ENCODE data around the gene SNX27. TPM values are rescaled to one million over a fixed set of nuclear protein-coding genes. Genes with fewer than 3 reads are reported as not detected.

SNX27 gene
- total and polyA plus RNA-seq, 2 donors (not counting 1 experiment from before 2014, with no cell fraction given): 13.5 to 45.6 TPM

DNA sequence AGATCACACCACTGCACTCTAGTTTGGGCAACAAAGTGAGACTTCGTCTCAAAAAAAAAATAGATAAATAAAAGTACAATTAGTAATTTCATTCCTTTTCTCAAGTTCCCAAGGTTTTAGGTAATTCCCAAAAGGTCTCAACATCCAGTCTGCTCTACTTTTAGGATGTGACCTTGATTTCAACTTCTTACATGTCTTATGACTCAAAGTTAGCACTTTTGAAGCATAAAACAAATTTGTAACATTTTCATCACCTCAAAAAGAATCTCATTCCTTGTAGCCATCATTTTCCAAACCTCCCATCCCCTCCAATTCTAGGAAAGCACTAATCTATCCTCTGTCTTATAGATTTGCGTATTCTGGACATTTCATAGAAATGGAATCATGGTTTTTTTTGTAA is 32.2 kb downstream of the SNX27 start:
- TF ChIP-seq CTCF (IDR thresholded peaks at IDR 0.05): no peak
- no peak for TF ChIP-seq EZH2 (IDR thresholded peaks at IDR 0.05; ENCODE audit: borderline replicate concordance, insufficient read depth, low read depth, low read length, poor library complexity, severe bottlenecking)

DNA sequence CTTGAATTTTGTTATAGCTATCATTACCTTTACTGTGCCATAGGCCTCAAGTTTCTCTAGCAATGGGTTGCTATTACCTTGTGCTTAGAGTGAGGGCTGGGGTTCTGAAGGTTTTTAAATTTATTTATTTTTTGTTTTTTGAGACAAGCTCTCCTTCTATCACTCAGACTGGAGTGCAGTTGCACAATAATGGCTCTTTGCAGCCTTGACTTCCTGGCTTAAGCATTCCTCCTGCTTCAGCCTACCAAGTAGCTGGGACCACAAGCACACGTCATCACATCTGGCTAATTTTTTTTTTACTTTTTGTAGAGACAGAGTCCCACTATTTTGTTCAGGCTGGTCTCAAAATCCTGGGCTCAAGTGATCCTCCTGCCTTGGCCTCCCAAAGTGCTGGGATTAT is 41.5 kb downstream of the SNX27 start:
- H3K27ac ChIP-seq (ENCODE audit: low read length in 2 of 2): no peak overlapping the region
- no peak overlapping the region for H3K4me2 ChIP-seq (replicated peaks; ENCODE audit: low read depth, low read length, poor library complexity, severe bottlenecking)
- H3K36me3 ChIP-seq (replicated peaks in 1 of 2; ENCODE audit: control extremely low read depth in 1 of 2, control insufficient read depth in 1 of 2, extremely low read depth in 1 of 2, insufficient read depth in 2 of 2, low read length in 1 of 2): peaks cover 4 to 15% of the 10 kb centered on the region in 2 experiments
- H3K27ac Mint-ChIP-seq: no peak overlapping the region
- DNase-seq: no peak
- H3K4me1 ChIP-seq (ENCODE audit: control insufficient read depth in 2 of 2, insufficient read depth in 2 of 2, low read length in 2 of 2): peaks cover 6 to 7% of the 10 kb centered on the region in 2 donors
- peaks cover 10% of the 10 kb centered on the region for H3K4me1 Mint-ChIP-seq
- H3K27me3 Mint-ChIP-seq: no peaks in the 10 kb centered on the region
- 80% methylated on average over 1 of the region's 1 CpG for WGBS (ENCODE audit: insufficient coverage)
- ATAC-seq (ENCODE audit: low read depth): no peak
- H2AFZ ChIP-seq (ENCODE audit: insufficient read depth, low read depth, low read length, poor library complexity, severe bottlenecking): no peak overlapping the region
- ChIA-PET CTCF (no interaction called here), POLR2A (no interaction called here)
- no peaks in the 10 kb centered on the region for H3K27me3 ChIP-seq (replicated peaks in 1 of 4; ENCODE audit: control extremely low read depth in 1 of 4, control insufficient read depth in 3 of 4, insufficient read depth in 4 of 4, low read length in 3 of 4)
- H3K9me3 ChIP-seq (ENCODE audit: control extremely low read depth in 1 of 3, control insufficient read depth in 2 of 3, insufficient read depth in 1 of 3, low read length in 2 of 3): no peaks in the 10 kb centered on the region
- H3K79me2 ChIP-seq (ENCODE audit: control insufficient read depth, insufficient read depth, low read length): peaks cover 20% of the 10 kb centered on the region
- H3K4me3 Mint-ChIP-seq: no peak overlapping the region
- H3K9me3 Mint-ChIP-seq (ENCODE audit: insufficient read depth): no peaks in the 10 kb centered on the region
- TF ChIP-seq CTCF (IDR thresholded peaks at IDR 0.05): no peak
- no peak for TF ChIP-seq EZH2 (IDR thresholded peaks at IDR 0.05; ENCODE audit: borderline replicate concordance, insufficient read depth, low read depth, low read length, poor library complexity, severe bottlenecking)
- intact Hi-C loops (cut with micrococcal nuclease): no loop called here
- H3K9ac ChIP-seq (ENCODE audit: low read length): no peak overlapping the region
- H4K20me1 ChIP-seq (ENCODE audit: control insufficient read depth, insufficient read depth, low read length, poor library complexity, severe bottlenecking): no peaks in the 10 kb centered on the region
- no peak overlapping the region for H3K4me3 ChIP-seq (ENCODE audit: control extremely low read depth in 1 of 5, extremely low read depth in 1 of 5, insufficient read depth in 1 of 5, low read depth in 2 of 5, low read length in 4 of 5)

More for the DNA sequence above, 32.2 kb downstream of the SNX27 start:
- Histone ChIP-seq H3K4me3 (ENCODE audit: control extremely low read depth in 1 of 5, extremely low read depth in 1 of 5, insufficient read depth in 1 of 5, low read depth in 2 of 5, low read length in 4 of 5) (no peak overlapping the region), H3K9ac (ENCODE audit: low read length) (no peak overlapping the region), H3K36me3 (replicated peaks in 1 of 2; ENCODE audit: control extremely low read depth in 1 of 2, control insufficient read depth in 1 of 2, extremely low read depth in 1 of 2, insufficient read depth in 2 of 2, low read length in 1 of 2) (peaks cover 1 to 15% of the 10 kb centered on the region in 2 experiments), H4K20me1 (ENCODE audit: control insufficient read depth, insufficient read depth, low read length, poor library complexity, severe bottlenecking) (no peaks in the 10 kb centered on the region), H3K4me1 (ENCODE audit: control insufficient read depth in 2 of 2, insufficient read depth in 2 of 2, low read length in 2 of 2) (no peaks in the 10 kb centered on the region), H3K4me2 (replicated peaks; ENCODE audit: low read depth, low read length, poor library complexity, severe bottlenecking) (no peak overlapping the region), H3K27ac (ENCODE audit: low read length in 2 of 2) (no peak overlapping the region), H2AFZ (ENCODE audit: insufficient read depth, low read depth, low read length, poor library complexity, severe bottlenecking) (no peak overlapping the region), H3K79me2 (ENCODE audit: control insufficient read depth, insufficient read depth, low read length) (peaks cover 5% of the 10 kb centered on the region), H3K9me3 (ENCODE audit: control extremely low read depth in 1 of 3, control insufficient read depth in 2 of 3, insufficient read depth in 1 of 3, low read length in 2 of 3) (peaks cover 0 to 2% (median 0%) of the 10 kb centered on the region in 3 donors), H3K27me3 (replicated peaks in 1 of 4; ENCODE audit: control extremely low read depth in 1 of 4, control insufficient read depth in 3 of 4, insufficient read depth in 4 of 4, low read length in 3 of 4) (no peaks in the 10 kb centered on the region)
- ChIA-PET CTCF (no interaction called here), POLR2A (no interaction called here)
- H3K4me1 Mint-ChIP-seq: no peaks in the 10 kb centered on the region
- H3K9me3 Mint-ChIP-seq (ENCODE audit: insufficient read depth): no peaks in the 10 kb centered on the region
- H3K27ac Mint-ChIP-seq: no peak overlapping the region
- no peaks in the 10 kb centered on the region for H3K27me3 Mint-ChIP-seq
- DNase-seq (no peak), ATAC-seq (ENCODE audit: low read depth) (no peak)
- intact Hi-C loops (cut with micrococcal nuclease): no loop called here
- WGBS (ENCODE audit: insufficient coverage): no CpG with 5 or more reads among the region's 2 CpGs
- H3K4me3 Mint-ChIP-seq: no peak overlapping the region

Data from B cell (primary cell).